ENCODE data around the gene CRYGB.

CRYGB gene, protein sequence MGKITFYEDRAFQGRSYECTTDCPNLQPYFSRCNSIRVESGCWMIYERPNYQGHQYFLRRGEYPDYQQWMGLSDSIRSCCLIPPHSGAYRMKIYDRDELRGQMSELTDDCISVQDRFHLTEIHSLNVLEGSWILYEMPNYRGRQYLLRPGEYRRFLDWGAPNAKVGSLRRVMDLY

DNA sequence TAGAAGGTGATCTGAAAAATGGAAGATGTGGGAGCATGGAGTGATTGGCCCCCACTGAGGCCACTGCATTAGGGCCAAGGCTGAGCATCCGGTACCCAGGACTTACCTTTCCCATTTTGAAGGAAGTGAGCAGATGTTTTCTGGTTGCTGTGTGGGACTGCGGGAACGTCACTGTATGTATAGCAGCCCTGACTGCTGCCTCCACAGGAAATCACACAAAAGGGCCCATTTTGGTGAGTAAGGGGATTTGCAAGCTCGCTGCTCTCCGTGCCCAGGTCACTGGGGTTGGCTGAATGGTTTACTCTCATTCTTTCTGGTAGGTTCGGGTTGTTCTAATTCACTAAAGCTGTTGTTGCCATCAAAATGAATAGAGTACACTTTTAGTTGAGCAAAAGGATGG, at the start of gene CRYGB:
TSS of gene CRYGB (minus strand) at position 153 of the 400 bp plus-strand sequence. CDS start at position 115, 38 bp downstream.
- DNase-seq = no peak

DNA sequence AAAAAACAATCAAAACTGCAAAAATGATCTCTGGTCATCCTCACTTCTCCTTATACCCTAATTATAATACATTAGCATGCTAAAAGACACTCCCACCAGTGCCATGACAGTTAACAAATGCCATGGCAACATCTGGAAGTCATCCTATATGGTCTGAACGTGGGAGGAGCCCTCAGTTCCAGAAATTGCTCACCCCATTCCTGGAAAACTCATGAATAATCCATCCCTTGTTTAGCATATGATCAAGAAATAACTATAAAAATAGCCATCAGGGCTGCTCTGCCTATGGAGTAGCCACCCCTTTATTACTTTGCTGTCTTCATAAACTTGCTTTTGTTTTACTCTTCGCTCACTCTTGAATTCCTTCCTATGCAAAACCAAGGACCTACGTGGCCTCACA, 49.6 kb upstream of the CRYGB start:
- DNase-seq = no peak

DNA sequence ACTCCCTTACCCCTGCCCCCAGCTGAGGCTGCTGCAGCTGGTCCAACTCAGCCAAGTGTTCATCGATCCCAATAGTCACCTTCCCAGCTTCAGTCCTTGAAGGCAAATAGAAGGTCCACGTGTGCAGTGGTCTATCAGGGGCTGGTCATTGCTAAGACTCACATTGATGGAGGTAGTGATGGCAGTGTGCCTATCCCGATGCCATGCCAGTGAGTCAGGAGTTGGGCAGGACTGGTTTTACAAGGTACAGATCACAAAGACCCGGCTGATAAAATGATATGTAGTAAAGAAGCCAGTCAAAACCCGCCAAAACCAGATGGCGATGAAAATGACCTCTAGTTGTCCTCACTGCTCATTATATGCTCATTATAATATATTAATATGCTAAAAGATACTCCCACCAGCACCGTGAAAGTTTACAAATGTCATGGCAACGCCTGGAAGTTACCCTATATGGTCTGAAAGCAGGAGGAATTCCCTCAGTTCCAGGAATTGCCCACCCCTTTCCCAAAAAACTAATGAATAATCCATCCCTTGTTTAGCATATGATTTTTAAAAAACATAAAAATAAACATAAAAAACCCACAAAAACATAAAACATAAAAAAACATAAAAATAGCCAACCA, 46.8 kb upstream of the CRYGB start:
- DNase-seq = no peak

DNA sequence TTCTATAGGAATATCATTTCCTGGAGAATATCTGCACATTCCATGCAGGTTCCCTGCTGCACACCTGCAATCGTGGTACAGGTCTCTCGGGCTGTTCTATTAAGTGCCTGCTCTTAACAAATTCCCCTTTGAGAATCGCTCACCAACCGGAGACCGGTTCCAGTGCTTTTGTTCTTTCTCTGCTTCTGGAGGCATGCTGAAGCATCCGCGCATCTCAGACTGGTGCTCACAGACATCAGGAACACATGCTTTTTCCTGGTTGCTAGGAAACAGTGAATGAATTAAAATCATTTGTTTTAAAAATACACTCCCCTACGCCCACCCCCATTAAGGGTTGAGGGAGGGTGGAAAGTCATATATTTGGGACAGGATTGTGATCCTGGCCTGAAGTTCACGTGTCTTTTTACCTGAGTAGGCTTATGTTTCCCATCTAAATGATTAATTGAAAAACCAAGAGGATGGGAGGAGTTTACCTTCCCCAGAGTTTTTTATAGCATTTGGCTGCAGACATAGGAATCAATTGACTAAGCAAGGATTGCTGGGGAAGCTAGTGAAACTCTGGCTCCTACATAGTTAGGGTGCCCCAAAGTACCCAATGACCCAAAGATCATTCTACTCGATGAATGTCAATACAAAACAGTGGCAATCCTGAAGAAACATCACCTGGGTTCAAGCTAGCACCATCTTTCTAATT, 44.0 kb upstream of the CRYGB start, which contains the start of gene C2orf80:
TSS of gene C2orf80 (minus strand) at position 221 of the 694 bp plus-strand sequence. CDS start 3,044 bp downstream, outside the sequence.
- peak; percentile 1 for DNase-seq

DNA sequence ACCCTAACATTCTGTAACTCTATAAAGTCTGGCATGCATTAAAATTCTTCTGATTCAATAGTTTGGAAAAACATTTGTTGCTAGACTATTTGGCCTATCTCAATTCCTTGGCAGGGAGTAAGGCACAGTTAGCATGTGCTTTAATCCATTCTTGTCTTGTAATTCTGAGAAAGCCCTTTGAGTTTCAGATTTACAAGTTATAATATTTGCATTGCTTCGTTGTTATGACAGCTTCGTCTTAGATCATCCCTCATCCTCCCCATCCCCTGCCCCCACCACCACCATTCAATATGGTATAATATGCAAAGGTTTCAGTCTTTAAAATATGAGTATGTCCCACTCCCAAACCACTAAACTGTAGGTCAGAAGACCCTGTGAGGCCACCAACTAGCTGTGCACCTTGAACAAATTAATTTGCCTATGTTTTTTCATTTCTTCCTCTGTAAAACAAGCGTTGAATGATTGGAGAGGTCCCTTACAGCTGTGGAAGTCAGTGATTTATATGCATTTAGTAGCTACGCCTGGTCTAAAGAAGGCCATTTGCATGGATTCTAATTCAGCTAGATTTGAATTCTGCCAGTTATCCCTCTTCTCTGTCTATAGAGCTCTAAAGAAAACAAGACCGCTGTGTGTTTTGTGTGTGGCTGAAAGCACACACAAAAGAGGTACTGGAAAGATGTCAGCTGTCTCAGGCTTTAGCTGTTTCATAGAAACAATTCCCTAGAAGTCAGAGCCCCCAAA, 43.3 kb upstream of the CRYGB start:
- no peak for DNase-seq

DNA sequence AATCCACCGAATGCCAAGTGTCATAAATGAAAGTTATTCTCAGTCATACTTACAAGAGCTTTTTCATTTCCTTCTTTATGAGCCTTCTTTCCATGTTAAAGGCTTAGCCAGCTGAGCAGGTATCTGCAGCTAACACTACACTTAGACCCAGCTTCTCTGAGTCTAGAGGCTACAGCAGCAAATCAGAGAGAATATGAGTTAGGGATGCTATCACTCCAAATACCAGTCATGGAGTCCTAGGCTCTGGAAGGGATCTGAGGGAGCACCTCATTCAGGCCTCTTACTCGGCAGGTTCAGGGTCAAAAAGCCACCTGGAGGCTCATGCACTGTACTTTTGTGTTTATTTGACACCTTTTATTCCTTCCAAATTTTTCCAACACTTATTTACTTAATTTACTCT, 40.9 kb upstream of the CRYGB start:
- DNase-seq = no peak

DNA sequence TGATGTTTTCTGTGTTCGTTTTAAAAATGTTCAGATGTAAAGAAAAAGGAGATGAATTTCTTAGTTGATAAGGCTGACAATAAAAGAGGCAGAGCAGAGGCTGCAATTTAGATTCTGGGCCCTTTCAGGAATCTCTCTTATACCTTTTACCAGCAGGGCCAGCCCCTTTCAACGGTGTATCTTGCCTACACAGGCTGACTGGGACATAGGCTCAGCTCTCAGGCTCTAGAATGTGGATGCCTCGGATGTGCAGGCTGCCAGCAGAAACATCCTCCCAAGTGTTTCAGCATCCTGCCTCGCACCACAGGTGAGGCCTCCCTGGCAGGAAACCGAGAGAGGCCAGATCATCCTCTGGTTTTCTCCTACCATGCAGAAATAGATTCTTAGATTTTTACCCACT, 40.5 kb upstream of the CRYGB start:
- no peak for DNase-seq

DNA sequence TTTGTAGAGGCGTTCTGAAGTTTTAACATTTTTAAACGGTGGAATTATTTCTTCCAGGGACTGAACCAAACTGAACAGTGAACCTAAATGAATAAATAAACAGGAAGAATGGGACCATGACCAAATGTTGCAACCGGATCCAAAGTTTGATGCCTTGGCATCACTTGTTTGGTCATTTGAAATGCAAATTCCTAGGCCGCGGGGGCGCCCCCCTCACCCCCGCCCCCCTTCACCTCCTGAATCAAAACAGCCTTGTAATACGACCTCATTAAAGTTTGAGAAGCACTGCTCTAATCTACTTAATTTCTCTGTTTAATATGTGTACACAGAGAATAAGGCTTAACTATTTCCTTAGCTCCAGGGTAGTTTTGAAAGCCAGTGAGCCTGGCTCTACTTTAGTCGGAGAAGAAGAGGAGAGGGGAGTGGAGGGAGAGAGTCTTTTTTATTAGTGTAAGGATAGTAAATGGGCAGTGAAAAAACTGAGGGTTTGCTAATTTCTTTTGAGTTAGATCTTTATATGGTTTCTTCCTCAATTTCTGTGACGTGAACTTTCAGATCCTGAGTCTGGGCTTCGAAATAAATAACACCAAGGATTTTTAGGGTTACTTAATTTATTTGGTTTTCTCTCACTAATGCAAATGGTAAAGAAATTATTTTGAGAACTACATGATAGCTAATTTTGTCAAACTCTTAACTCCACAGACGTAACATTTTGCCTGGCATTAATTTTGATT, 38.2 kb upstream of the CRYGB start:
- DNase-seq = no peak

DNA sequence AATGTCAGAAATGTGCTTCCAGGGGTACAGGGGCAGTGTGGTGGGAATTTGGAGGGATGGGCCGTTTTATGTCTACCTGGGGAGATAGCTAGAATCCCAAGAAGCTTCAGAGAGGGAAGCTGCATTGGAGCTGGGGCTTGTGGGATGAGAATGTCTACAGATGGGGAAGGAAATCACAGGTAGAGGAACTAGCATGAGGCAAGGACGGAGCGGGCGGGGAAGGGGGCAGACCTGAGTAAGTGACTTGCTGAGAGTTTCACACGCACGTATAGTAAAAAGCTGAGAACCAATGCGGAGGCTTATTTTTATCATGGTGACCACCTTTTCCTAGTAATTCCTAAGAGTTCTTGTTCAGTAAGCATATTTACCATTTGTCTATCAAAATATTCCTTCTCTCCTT, 37.6 kb upstream of the CRYGB start:
- no peak for DNase-seq

DNA sequence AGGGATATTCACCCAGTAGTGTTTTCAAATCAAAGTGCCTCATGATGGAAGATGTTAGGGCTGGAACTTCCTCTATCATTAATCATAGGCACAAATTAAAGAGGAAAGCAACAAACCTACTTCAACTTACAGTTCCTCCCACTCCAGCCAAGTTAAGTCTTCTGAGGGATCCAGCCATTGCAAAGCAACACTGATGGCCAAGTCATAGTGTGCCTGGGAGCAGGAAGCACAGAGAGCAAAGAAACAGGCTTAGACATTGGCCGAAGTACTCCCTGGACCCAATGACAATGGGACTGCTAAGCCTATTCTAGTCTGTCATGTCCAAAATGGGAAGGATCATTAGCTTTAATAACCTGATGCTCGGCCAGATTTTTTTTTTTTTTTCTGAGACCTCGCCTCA, 36.9 kb upstream of the CRYGB start:
- no peak for DNase-seq

DNA sequence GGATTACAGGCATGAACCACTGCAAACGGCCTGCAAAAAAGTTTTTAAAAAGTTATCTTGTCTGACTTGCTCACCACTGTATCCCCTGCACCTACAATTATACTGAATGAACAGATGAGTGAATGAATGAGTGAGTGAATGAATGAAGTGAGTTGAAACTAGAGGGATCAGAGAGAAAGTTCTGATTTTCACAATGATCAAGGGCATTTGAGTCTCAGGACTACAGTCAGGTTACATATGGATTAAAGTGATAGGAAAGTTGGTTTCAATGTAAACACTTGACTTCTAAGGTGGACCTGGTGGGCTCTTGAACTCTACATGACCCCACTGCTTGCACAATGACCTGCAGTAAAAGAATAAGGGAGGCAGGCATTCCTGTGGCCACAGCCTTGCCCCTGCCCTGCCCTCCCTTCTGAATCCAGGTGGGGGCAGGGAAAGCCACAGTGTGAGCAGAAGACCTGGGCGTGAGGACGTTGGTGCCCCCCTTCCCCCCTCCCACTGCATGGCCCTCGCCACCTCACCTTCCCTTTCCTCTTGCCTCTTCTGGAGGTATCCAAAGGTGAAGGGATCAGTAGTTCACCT, 33.2 kb upstream of the CRYGB start:
- DNase-seq = no peak

DNA sequence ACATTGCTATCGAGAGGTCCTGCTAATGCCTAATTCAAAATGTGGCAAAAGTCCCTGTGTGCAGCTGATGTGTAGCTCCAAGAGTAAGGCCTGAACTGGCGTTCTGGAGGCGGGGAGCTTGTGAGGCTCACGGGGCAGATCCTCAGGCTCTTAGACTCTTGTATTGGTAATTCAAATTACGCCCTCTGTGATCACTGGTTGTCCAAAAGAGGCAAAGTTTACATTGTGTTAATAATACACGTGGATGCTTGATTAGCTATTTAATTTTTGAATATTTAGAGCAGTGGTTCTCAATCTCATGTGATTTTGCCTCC, 29.8 kb upstream of the CRYGB start:
- DNase-seq = no peak

DNA sequence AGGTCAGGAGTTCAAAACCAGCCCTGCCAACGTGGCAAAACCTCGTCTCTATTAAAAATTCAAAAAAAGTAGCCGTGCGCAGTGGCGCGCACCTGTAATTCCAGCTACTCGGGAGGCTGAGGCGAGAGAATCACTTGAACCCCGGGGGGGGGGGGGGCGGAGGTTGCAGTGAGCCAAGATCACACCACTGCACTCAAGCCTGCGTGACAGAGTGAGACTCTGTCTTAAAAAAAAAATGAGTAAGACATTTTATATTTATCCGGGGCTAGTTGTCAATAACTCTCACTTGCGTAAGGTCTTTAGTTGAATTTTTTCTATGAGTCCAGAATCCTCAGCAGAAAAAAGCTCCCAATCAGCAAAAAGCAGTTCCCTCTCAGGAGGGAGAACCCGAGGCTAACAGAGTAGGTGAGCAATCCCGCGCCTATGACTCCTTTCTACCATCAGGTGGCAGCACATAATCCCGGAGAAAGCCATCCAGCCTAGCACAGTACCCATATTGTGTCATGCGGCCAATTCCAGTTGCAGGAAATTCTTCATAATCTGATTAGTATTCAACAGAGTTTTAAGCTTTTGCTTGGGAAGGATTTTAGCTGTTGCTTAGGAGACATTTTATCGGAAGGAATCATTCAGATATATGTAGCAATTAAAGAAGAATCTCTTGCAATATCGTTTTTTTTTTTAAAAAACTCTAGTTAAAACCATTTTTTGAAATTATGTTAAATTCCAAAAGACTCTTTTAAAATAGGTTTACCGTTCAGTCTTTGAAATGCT, 29.3 kb upstream of the CRYGB start:
- DNase-seq = peak; percentile 47

DNA sequence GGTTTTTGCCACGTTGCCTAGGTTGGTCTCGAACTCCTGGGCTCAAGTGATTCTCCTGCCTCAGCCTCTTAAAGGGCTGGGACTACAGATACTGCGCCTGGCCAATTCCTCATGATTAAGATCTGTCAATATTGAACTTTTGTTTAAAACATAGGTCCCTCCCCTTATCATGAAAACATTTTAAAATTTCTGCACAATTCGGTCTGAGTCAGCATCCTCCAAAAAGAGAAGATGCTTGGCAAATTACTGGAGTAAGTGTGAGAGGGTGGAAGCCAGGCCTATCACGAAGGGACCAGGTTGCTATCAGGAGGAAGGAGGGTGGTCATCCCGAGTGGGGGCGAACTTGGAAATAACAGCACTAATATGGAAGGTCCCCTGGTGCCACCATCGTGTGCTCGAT, 28.2 kb upstream of the CRYGB start:
- DNase-seq = no peak

DNA sequence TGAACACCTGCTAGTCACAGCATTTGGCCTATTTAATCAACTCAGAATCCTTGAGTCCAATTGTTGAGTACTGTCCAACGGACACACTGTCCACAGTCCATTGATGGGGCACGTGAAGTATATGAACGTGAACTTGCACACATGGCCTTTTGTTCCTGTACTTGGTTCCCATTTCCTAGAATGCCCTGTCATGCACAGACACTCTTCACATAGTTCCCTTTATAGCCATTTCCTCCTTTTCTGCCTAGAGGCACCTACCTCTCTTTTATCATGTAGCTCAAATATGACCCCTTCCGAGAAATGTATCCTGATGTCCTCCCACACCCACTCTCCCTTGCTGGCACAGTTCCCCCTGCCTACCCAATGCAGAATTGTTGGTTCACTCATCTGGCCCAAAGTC, 26.2 kb upstream of the CRYGB start:
- no peak for DNase-seq

DNA sequence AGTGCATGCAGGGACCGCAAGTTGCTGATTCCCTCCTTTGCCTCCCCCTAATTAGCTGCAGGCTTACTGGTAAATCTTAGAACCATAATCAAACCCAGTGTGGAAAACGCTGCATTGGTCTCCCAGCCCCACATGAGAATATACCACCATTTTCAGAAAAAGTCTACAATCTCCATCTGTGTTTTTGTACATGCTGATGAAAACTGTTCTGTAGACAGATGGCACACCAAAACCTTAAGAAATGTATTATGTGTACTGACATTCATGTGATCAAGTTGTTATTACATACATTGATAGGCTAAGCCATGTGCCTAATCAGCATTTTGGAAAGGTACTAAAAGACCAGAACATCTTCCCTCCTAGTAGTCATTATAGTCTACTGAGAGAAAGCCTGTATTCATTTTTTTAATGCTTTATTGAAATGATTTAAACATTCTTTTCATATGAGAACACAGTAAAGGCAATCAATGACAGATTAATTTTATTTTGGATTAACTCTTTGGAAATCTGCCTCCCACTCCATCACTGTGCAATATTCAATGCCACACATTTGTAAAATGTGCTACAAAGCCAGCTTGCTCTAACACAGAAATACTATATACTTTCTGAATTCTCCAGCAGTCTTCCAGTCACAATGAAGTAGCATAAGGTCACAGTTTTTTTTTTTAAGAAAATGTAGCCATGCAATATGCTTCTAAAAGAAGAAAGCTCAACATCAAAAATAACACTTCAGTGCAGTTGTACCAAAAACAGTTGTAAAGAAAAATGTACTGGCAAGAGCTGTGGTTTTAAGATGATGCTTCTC, 19.2 kb upstream of the CRYGB start:
- no peak for DNase-seq

DNA sequence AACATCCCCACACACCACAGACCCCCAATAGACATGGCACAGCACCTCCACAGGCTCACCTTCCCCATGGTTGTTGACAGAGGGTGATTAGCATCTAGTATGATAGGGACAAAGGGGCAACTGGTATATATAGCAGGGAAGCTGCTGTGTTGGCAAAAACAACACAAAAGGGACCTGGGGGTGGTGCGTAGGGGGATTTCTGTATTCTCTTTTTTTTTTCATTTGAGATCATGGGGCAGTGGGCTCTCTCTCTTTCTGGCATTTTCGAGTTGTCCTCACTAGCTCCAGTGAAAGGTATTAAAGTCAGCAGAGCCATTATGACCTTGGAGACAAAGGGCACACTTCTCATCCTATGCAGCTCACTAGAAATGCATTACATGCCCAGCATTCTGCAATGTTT, 17.5 kb upstream of the CRYGB start, which contains the start of gene CRYGA:
TSS of gene CRYGA (minus strand) at position 101 of the 400 bp plus-strand sequence. CDS start at position 68, 33 bp downstream.
- DNase-seq = no peak

DNA sequence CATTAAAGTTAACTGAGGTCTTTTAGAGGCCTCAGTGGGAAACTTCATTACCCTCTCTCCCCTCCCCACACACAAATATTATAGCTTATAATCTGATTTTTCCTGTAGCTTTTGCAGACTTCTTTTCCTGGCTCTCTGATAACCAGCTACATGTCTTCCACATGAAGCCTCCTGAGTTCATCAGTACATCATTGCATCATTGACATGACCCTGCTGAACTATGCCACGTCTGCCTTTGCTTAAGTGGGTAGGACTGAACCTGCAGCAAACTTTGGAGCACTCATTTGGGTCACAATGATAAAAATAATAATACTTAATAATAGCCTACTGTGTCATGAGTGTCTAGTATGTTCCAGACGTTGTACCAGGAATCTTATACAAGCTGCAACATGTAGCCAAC, 10.5 kb upstream of the CRYGB start:
- DNase-seq = no peak

DNA sequence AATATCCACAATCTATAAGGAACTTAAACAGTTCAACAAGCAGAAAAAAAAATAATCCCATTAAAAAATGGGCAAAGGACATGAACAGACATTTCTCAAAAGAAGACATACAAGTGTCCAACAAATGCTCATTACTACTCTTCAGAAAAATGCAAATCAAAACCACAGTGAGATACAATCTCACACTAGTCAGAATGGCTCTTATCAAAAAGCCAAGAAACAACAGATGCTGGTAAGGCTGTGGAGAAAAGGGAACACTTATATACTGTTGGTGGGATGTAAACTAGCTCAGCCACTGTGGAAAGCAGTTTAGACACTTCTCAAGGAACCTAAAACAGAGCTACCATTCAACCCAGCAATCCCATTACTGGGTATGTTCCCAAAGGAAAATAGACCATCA, 7.2 kb upstream of the CRYGB start:
- no peak for DNase-seq

DNA sequence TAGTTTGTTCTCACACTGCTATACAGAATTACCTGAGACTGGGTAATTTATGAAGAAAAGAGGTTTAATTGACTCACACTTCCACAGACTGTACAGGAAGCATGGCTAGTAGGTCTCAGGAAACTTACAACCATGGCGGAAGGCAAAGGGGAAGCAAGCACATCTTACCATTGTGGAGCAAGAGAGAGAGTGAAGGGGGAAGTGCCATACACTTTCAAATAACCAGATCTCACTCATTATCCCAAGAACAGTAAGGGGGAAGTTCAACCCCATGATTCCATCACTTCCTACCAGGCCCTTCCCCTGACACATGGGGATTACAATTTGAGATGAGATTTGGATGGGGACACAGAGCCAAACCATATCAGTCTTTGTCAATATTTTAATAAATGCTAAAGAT, 5.0 kb upstream of the CRYGB start:
- DNase-seq = no peak

DNA sequence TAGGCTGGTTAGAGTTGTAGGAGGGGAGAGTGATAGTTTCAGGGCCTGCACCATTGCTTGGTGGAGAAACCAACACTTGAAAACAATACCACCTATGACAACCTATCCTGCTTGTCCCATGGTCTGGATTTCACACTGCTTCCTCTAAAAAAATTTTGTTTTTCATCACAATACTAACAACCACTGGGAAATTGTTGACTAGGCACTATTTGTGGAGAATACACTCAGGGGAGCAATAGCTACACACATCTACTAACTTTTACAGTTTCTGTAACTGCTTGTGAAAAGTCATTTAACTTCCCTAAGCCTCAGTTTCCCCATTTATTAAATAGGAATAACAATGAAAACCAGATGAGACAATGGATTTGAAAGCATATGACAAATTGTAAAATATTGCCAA, 4.1 kb upstream of the CRYGB start:
- no peak for DNase-seq
